Psoas muscle (tissue), 8 donors: Measurements from ENCODE around the gene OR1I1. TPM values are rescaled to one million over a fixed set of nuclear protein-coding genes. Genes with fewer than 3 reads are reported as not detected.
"Not testable (repeated sequence)": the region's sequence is repeated elsewhere in the genome, so short reads cannot be mapped to it uniquely, and the experiment has no call there.

ENCODE experiments used
- ATAC-seq, 4 donors: fragments of 200-7000 bp; cut with Tn5 transposase; one replicate each; pipeline ENCODE4 v1.9.1; 2020; ENCODE audit warnings: moderate library complexity in 3 of 4, mild to moderate bottlenecking in 2 of 4
- DNase-seq, 2 donors: peaks; one replicate each; pipeline ENCODE4 v3.0.0-alpha.2; 2020
- H3K27ac ChIP-seq: fragments of 200-600 bp; one replicate; pipeline ENCODE4 v1.8.0; 2022
- H3K27me3 ChIP-seq, 3 donors: fragments of 200-600 bp in 1 of 3; one replicate each; pipeline versions ENCODE4 v1.6.1 to v1.8.0; 2013 to 2022; ENCODE audit warnings: low read length in 2 of 3, mild to moderate bottlenecking in 2 of 3, moderate library complexity in 1 of 3; ENCODE audit not compliant: insufficient read depth in 3 of 3
- H3K36me3 ChIP-seq, 2 donors: fragments of 200-600 bp in 1 of 2; one replicate each; pipeline versions ENCODE4 v1.6.1 to v1.8.0; 2013 to 2022; ENCODE audit warnings: low read depth in 1 of 2, mild to moderate bottlenecking in 1 of 2, moderate library complexity in 1 of 2; ENCODE audit not compliant: insufficient read depth in 1 of 2
- H3K4me1 ChIP-seq: fragments of 200-600 bp; one replicate; pipeline ENCODE4 v1.8.0; 2022
- H3K4me3 ChIP-seq: fragments of 200-600 bp; one replicate; pipeline ENCODE4 v1.8.0; 2022; ENCODE audit warnings: mild to moderate bottlenecking
- H3K9me3 ChIP-seq: fragments of 200-600 bp; one replicate; pipeline ENCODE4 v1.8.0; 2022
- CTCF ChIP-seq: fragments of 200-600 bp; IDR thresholded peaks from one replicate; pipeline ENCODE4 v1.8.0; 2022; ENCODE audit warnings: antibody characterized with exemption
- WGBS, 3 donors: extraction: QIAGEN DNeasy Blood & Tissue Kit; methylation state at CpG; one replicate each; pipeline versions ENCODE4 v1.1.6 to v1.1.7; 2013; 5-methylcytosine and 5-hydroxymethylcytosine counted together
- intact Hi-C, 2 donors: fragments of 100-400 bp; cut with DNase I; formaldehyde crosslinking; loops; one replicate each; pipeline versions ENCODE4 v1.11.0 to v1.14.2; 2022
- polyA plus RNA-seq, 3 donors: library from polyadenylated mRNA; stranded (reverse); fragments of 200-250 nt; gene quantifications; one replicate each; pipeline ENCODE4 v1.2.3, GENCODE V29; 2013
- total RNA-seq, 4 donors: library from RNA; stranded (reverse); fragmentation: NEBNext Ultra II Directional in 2 of 4; extraction: Animal tissue kit (Norgen Biotek cat#: 25700) in 2 of 4; gene quantifications; one replicate each; pipeline versions ENCODE4 v1.2.1 to v1.2.4, GENCODE V29; 2021 to 2023
- donor health status: healthy with polysubstance abuse.
- donor health status: DM: no; HTN: no; CAD: no; lungs with moderate emphysema.
- donor health status: Bipolar disorder and iron deficiency.
- donor health status: healthy.
- donor health status: DM: yes; HTN: yes; CAD: no.
- donor health status: DM: no; HTN: no; CAD: no.
- donor health status: DM: no; HTN: no; CAD: no.
- donor health status: DM: yes; HTN: yes; CAD: no.

OR1I1 gene
- total and polyA plus RNA-seq, 7 donors, result not detected

DNA sequence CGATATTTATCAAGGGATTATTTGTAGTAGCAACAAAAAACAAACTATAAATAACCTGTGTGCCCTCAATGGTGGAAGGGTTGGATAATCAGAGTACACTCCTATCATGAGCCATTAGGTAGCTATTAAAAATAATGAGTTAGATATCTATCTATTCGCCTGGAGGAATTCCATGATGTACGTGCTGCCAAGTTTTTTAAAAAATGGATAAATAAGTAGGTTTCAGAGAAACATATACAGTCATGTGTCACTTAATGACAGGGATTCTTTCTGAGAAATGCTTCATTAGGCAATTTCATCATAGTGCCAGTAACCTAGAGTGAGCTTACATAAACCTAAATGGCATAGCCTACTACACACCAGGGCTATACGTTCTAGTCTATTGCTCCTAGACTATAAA, 6.2 kb upstream of the OR1I1 start:
- TF ChIP-seq CTCF, result no peak
- Histone ChIP-seq H3K4me1 (no peaks in the 10 kb centered on the region), H3K27me3 (no peaks in the 10 kb centered on the region), H3K27ac (no peak overlapping the region), H3K4me3 (no peak overlapping the region), H3K9me3 (no peaks in the 10 kb centered on the region), H3K36me3 (no peaks in the 10 kb centered on the region)
- 75 to 78% (median 76%) methylated on average over 4 of the region's 4 CpGs for WGBS, 3 donors
- DNase-seq (no peak), ATAC-seq (no peak)
- intact Hi-C loops, result no loop called here

DNA sequence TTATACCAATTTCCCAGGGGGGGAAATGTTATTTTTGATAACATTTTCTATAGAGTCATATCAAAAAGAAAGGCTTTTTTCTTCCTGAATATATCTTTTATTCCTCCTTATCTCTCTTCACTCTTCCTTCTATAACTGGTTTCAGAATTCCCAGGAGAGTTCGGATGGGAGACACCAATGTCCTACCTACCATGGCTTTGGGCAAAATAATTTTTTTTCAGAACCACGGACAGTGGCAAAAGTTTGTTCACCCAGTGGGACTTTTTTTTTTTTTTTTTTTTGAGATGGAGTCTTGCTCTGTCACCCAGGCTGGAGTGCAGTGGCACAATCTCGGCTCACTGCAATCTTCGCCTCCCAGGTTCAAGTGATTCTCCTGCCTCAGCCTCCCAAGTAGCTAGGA, 2.0 kb upstream of the OR1I1 start:
- H3K27me3 ChIP-seq, result peaks cover 0 to 13% (median 0%) of the 10 kb centered on the region in 3 donors
- DNase-seq, H3K9me3 ChIP-seq, H3K36me3 ChIP-seq, H3K4me1 ChIP-seq, intact Hi-C loops, ATAC-seq, H3K27ac ChIP-seq, H3K4me3 ChIP-seq: not testable (repeated sequence)
- 62 to 66% (median 63%) methylated on average over 4 of the region's 4 CpGs for WGBS, 3 donors

DNA sequence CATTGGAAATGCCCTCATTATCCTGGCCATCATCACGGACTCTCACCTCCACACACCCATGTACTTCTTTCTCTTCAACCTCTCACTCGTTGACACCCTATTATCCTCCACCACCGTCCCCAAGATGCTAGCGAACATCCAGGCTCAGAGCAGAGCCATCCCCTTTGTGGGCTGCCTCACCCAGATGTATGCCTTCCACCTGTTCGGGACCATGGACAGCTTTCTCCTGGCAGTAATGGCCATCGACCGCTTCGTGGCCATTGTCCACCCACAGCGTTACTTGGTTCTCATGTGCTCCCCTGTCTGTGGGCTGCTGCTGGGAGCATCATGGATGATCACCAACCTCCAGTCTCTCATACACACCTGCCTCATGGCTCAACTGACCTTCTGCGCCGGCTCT, 5.2 kb downstream of the OR1I1 start:
- ATAC-seq, result no peak
- H3K4me1 ChIP-seq, result no peaks in the 10 kb centered on the region
- WGBS, 3 donors, result 73 to 77% (median 74%) methylated on average over 11 of the region's 11 CpGs
- H3K27ac ChIP-seq, result no peak overlapping the region
- no peaks in the 10 kb centered on the region for H3K9me3 ChIP-seq
- no peak for TF ChIP-seq CTCF
- no peak for DNase-seq
- no peaks in the 10 kb centered on the region for H3K36me3 ChIP-seq
- peaks cover 0 to 37% (median 0%) of the 10 kb centered on the region in 3 donors for H3K27me3 ChIP-seq
- no peak overlapping the region for H3K4me3 ChIP-seq
- intact Hi-C loops, result no loop called here

DNA sequence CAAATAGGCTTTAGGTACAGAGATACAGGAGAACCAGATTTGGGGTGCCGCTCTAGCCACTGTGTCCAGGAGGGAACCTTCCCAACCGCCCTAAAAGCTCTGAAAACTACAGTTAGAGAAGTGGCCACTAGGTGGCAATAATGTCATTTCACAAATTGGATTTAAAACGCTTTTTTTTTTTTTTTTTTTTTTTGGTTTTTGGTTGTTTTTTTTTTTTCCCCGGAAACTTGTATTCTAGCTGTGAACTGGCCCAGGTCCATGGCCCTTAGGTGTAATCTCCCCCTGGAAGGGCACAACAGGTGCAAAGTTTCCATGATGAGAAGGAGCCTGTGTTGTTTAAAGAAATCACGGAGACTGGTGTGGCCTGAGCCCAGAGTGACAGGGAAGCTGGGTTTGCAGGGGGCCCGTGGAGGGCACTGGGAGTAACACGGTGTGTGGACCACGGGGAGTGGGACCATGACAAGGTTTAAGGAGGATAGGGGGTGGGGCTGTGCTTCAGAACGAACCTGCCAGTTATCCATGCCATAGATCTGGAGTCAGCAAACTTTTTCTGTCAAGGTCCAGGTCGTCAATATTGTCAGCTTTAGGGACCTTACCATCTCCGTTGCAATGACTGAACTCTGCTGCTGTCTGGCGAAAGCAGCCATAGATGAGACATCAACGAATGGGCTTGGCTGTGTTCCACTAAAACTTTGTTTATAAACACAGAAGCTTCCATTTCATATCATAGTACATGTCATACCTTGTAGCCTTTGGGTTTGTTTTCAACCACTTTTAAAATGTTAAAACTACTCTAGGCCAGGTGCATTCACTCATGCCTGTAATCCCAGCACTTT, 10.1 kb downstream of the OR1I1 start:
- no peaks in the 10 kb centered on the region for H3K36me3 ChIP-seq
- H3K4me3 ChIP-seq, result no peak overlapping the region
- H3K27ac ChIP-seq, result no peak overlapping the region
- peak; percentile 72 for TF ChIP-seq CTCF
- no peak for DNase-seq
- peak in 1 of 4 donors; percentile 60 for ATAC-seq
- WGBS, 3 donors, result 11 to 14% (median 12%) methylated on average over 13 of the region's 13 CpGs
- H3K9me3 ChIP-seq, result no peaks in the 10 kb centered on the region
- H3K27me3 ChIP-seq, result peaks cover 0 to 5% (median 0%) of the 10 kb centered on the region in 3 donors
- H3K4me1 ChIP-seq, result no peaks in the 10 kb centered on the region
- intact Hi-C loops, result loop anchor here (2.0 to 5.0 kb wide), 3 partner anchors 59 to 465 kb away; no protein-coding TSS in a partner anchor

DNA sequence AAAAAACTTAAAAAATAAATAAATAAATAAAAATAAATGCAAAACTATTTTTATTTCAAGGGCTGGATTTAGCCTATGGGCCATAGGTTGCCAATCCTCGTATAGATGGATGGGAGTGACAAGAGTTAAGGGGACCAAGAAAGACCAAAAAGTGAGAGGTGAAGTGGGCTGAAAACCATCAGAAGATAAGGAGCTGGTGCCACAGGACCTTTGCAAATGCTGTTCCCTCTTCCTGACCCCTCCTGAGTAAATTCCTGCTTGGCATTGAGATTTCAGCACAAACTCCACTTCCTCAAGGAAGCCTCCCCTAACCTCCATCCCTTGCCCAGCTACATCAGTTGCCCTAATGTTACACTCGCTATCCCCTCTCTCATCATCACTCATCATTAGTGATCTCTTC, 11.0 kb downstream of the OR1I1 start:
- WGBS, 3 donors, result 72 to 89% (median 76%) methylated on average over 2 of the region's 2 CpGs
- Histone ChIP-seq H3K27me3 (no peaks in the 10 kb centered on the region), H3K4me3 (no peak overlapping the region), H3K27ac (no peak overlapping the region), H3K4me1 (no peaks in the 10 kb centered on the region), H3K36me3 (no peaks in the 10 kb centered on the region), H3K9me3 (no peaks in the 10 kb centered on the region)
- no peak for DNase-seq
- no peak for TF ChIP-seq CTCF
- intact Hi-C loops, result loop anchor here (2.0 to 5.0 kb wide), 2 partner anchors 464 kb away; no protein-coding TSS in a partner anchor
- no peak for ATAC-seq
